Measurements from ENCODE around the gene LGALS9B. TPM values are rescaled to one million over a fixed set of nuclear protein-coding genes. Genes with fewer than 3 reads are reported as not detected.
"Not testable (repeated sequence)": the region's sequence is repeated elsewhere in the genome, so short reads cannot be mapped to it uniquely, and the experiment has no call there.

The LGALS9B gene
- total and polyA plus RNA-seq, 2 donors (not counting 1 experiment from before 2014, with no cell fraction given) = not detected

- no CpG with 5 or more reads among the region's 6 CpGs for WGBS (ENCODE audit: insufficient coverage)
- H3K4me2 ChIP-seq (replicated peaks; ENCODE audit: low read depth, low read length, poor library complexity, severe bottlenecking); H3K4me3 ChIP-seq (ENCODE audit: control extremely low read depth in 1 of 5, extremely low read depth in 1 of 5, insufficient read depth in 1 of 5, low read depth in 2 of 5, low read length in 4 of 5); H4K20me1 ChIP-seq (ENCODE audit: control insufficient read depth, insufficient read depth, low read length, poor library complexity, severe bottlenecking); H3K27me3 Mint-ChIP-seq; H3K27me3 ChIP-seq (replicated peaks in 1 of 4; ENCODE audit: control extremely low read depth in 1 of 4, control insufficient read depth in 3 of 4, insufficient read depth in 4 of 4, low read length in 3 of 4); H3K9me3 ChIP-seq (ENCODE audit: control extremely low read depth in 1 of 3, control insufficient read depth in 2 of 3, insufficient read depth in 1 of 3, low read length in 2 of 3); H3K4me1 Mint-ChIP-seq; H2AFZ ChIP-seq (ENCODE audit: insufficient read depth, low read depth, low read length, poor library complexity, severe bottlenecking); H3K27ac ChIP-seq (ENCODE audit: low read length in 2 of 2); H3K9me3 Mint-ChIP-seq (ENCODE audit: insufficient read depth); POLR2A ChIA-PET; ATAC-seq (ENCODE audit: low read depth); intact Hi-C loops (cut with micrococcal nuclease); H3K9ac ChIP-seq (ENCODE audit: low read length); H3K27ac Mint-ChIP-seq; H3K79me2 ChIP-seq (ENCODE audit: control insufficient read depth, insufficient read depth, low read length); H3K4me1 ChIP-seq (ENCODE audit: control insufficient read depth in 2 of 2, insufficient read depth in 2 of 2, low read length in 2 of 2); DNase-seq; CTCF ChIA-PET; H3K4me3 Mint-ChIP-seq; H3K36me3 ChIP-seq (replicated peaks in 1 of 2; ENCODE audit: control extremely low read depth in 1 of 2, control insufficient read depth in 1 of 2, extremely low read depth in 1 of 2, insufficient read depth in 2 of 2, low read length in 1 of 2): not testable (repeated sequence)
- TF ChIP-seq, protein P1, sequence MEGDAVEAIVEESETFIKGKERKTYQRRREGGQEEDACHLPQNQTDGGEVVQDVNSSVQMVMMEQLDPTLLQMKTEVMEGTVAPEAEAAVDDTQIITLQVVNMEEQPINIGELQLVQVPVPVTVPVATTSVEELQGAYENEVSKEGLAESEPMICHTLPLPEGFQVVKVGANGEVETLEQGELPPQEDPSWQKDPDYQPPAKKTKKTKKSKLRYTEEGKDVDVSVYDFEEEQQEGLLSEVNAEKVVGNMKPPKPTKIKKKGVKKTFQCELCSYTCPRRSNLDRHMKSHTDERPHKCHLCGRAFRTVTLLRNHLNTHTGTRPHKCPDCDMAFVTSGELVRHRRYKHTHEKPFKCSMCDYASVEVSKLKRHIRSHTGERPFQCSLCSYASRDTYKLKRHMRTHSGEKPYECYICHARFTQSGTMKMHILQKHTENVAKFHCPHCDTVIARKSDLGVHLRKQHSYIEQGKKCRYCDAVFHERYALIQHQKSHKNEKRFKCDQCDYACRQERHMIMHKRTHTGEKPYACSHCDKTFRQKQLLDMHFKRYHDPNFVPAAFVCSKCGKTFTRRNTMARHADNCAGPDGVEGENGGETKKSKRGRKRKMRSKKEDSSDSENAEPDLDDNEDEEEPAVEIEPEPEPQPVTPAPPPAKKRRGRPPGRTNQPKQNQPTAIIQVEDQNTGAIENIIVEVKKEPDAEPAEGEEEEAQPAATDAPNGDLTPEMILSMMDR (IDR thresholded peaks at IDR 0.05) = peak; percentile 28
Observed at GRCh38 chr17:20446895-20447294, 20.4 kb downstream of the LGALS9B start.

- H4K20me1 ChIP-seq (ENCODE audit: control insufficient read depth, insufficient read depth, low read length, poor library complexity, severe bottlenecking); ATAC-seq (ENCODE audit: low read depth); POLR2A ChIA-PET; H3K27me3 ChIP-seq (replicated peaks in 1 of 4; ENCODE audit: control extremely low read depth in 1 of 4, control insufficient read depth in 3 of 4, insufficient read depth in 4 of 4, low read length in 3 of 4); H3K4me1 ChIP-seq (ENCODE audit: control insufficient read depth in 2 of 2, insufficient read depth in 2 of 2, low read length in 2 of 2); H3K79me2 ChIP-seq (ENCODE audit: control insufficient read depth, insufficient read depth, low read length); H3K27ac ChIP-seq (ENCODE audit: low read length in 2 of 2); intact Hi-C loops (cut with micrococcal nuclease); H3K4me3 Mint-ChIP-seq; H3K4me3 ChIP-seq (ENCODE audit: control extremely low read depth in 1 of 5, extremely low read depth in 1 of 5, insufficient read depth in 1 of 5, low read depth in 2 of 5, low read length in 4 of 5); H3K27ac Mint-ChIP-seq; CTCF ChIA-PET; H3K36me3 ChIP-seq (replicated peaks in 1 of 2; ENCODE audit: control extremely low read depth in 1 of 2, control insufficient read depth in 1 of 2, extremely low read depth in 1 of 2, insufficient read depth in 2 of 2, low read length in 1 of 2); H3K27me3 Mint-ChIP-seq; H2AFZ ChIP-seq (ENCODE audit: insufficient read depth, low read depth, low read length, poor library complexity, severe bottlenecking); DNase-seq; H3K9me3 ChIP-seq (ENCODE audit: control extremely low read depth in 1 of 3, control insufficient read depth in 2 of 3, insufficient read depth in 1 of 3, low read length in 2 of 3); H3K4me2 ChIP-seq (replicated peaks; ENCODE audit: low read depth, low read length, poor library complexity, severe bottlenecking); H3K4me1 Mint-ChIP-seq; H3K9me3 Mint-ChIP-seq (ENCODE audit: insufficient read depth); H3K9ac ChIP-seq (ENCODE audit: low read length): not testable (repeated sequence)
- WGBS (ENCODE audit: insufficient coverage) = no CpG with 5 or more reads among the region's 8 CpGs
Observed at GRCh38 chr17:20444581-20445236, 22.6 kb downstream of the LGALS9B start.

GRCh38 chr17:20444173-20444572, 23.2 kb downstream of the LGALS9B start:
- H3K4me2 ChIP-seq (replicated peaks; ENCODE audit: low read depth, low read length, poor library complexity, severe bottlenecking); H3K27me3 ChIP-seq (replicated peaks in 1 of 4; ENCODE audit: control extremely low read depth in 1 of 4, control insufficient read depth in 3 of 4, insufficient read depth in 4 of 4, low read length in 3 of 4); H3K79me2 ChIP-seq (ENCODE audit: control insufficient read depth, insufficient read depth, low read length); H3K9me3 Mint-ChIP-seq (ENCODE audit: insufficient read depth); POLR2A ChIA-PET; H3K27ac Mint-ChIP-seq; intact Hi-C loops (cut with micrococcal nuclease); H3K9ac ChIP-seq (ENCODE audit: low read length); H3K4me3 Mint-ChIP-seq; H3K36me3 ChIP-seq (replicated peaks in 1 of 2; ENCODE audit: control extremely low read depth in 1 of 2, control insufficient read depth in 1 of 2, extremely low read depth in 1 of 2, insufficient read depth in 2 of 2, low read length in 1 of 2); H4K20me1 ChIP-seq (ENCODE audit: control insufficient read depth, insufficient read depth, low read length, poor library complexity, severe bottlenecking); CTCF ChIA-PET; DNase-seq; H3K9me3 ChIP-seq (ENCODE audit: control extremely low read depth in 1 of 3, control insufficient read depth in 2 of 3, insufficient read depth in 1 of 3, low read length in 2 of 3); H3K4me3 ChIP-seq (ENCODE audit: control extremely low read depth in 1 of 5, extremely low read depth in 1 of 5, insufficient read depth in 1 of 5, low read depth in 2 of 5, low read length in 4 of 5); H3K27ac ChIP-seq (ENCODE audit: low read length in 2 of 2); H3K27me3 Mint-ChIP-seq; ATAC-seq (ENCODE audit: low read depth); H3K4me1 Mint-ChIP-seq; H3K4me1 ChIP-seq (ENCODE audit: control insufficient read depth in 2 of 2, insufficient read depth in 2 of 2, low read length in 2 of 2); H2AFZ ChIP-seq (ENCODE audit: insufficient read depth, low read depth, low read length, poor library complexity, severe bottlenecking): not testable (repeated sequence)
- 91% methylated on average over 9 of the region's 16 CpGs for WGBS (ENCODE audit: insufficient coverage)

Data from B cell (primary cell).